Measurements from ENCODE around the gene AFF4.

DNA sequence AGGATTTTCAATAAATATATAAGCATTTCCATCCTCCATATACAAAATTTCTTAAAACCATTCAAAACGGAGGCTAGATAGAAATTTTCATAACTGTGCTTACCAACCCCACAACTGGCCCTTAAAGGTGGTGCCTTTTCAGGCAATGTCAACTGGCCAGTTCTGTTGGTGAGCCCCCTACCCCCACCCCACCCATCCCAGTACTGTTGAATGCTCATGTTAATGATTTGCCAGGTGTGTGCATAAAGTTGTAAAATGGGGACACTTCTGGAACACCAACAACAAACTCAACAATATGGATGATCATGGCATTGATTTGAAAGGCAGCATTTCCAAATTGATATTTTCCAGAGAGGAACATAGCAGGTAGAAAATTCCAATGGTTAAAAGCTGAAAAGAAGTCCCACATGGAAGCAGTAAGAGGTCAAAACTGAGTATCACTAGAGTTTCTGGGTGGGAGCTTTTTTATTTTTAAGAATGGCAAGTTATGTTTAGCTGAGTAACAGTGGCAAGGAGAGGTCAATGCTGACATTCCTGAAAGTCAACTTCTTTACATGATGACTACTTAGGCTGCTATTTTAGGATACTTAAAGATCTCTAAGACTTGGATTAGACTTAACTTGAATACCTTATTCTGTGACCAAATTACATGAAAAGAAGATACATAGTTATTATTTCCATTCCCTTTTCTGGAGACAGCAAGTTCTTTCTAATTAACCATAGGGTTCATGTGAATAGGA lies 87.2 kb downstream of the AFF4 start:
- TF ChIP-seq, protein P1, sequence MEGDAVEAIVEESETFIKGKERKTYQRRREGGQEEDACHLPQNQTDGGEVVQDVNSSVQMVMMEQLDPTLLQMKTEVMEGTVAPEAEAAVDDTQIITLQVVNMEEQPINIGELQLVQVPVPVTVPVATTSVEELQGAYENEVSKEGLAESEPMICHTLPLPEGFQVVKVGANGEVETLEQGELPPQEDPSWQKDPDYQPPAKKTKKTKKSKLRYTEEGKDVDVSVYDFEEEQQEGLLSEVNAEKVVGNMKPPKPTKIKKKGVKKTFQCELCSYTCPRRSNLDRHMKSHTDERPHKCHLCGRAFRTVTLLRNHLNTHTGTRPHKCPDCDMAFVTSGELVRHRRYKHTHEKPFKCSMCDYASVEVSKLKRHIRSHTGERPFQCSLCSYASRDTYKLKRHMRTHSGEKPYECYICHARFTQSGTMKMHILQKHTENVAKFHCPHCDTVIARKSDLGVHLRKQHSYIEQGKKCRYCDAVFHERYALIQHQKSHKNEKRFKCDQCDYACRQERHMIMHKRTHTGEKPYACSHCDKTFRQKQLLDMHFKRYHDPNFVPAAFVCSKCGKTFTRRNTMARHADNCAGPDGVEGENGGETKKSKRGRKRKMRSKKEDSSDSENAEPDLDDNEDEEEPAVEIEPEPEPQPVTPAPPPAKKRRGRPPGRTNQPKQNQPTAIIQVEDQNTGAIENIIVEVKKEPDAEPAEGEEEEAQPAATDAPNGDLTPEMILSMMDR (IDR thresholded peaks at IDR 0.05) = no peak
- TF ChIP-seq EZH2 (IDR thresholded peaks at IDR 0.05; ENCODE audit: borderline replicate concordance, insufficient read depth, low read depth, low read length, poor library complexity, severe bottlenecking) = no peak

Measured in B cell (primary cell).